Gastrocnemius medialis (tissue), 4 donors: ENCODE measurements around the gene SSBP3. TPM values are rescaled to one million over a fixed set of nuclear protein-coding genes. Genes with fewer than 3 reads are reported as not detected.

Experiments used
- ATAC-seq, 2 donors: fragments of 150-250 bp; one replicate each; pipeline ENCODE4 v1.9.1; 2016
- DNase-seq, 2 donors: peaks; one replicate each; pipeline ENCODE4 v3.0.0-alpha.2; 2019
- H3K27ac ChIP-seq, 4 donors: fragments of 200-600 bp; sonication (generic); 1 replicate in 1 of 4; 2 replicates in 3 of 4; pipeline ENCODE4 v1.5.1; 2016 to 2018; ENCODE audit warnings: mild to moderate bottlenecking in 2 of 4, moderate library complexity in 1 of 4
- H3K27me3 ChIP-seq, 3 donors: fragments of 200-600 bp; sonication (generic) in 2 of 3; 1 replicate in 1 of 3; 2 replicates in 2 of 3; pipeline versions ENCODE4 v1.5.1 to v1.6.0; 2016 to 2019; ENCODE audit warnings: mild to moderate bottlenecking in 1 of 3, moderate library complexity in 1 of 3
- H3K36me3 ChIP-seq, 2 donors: fragments of 200-600 bp; sonication (generic) in 1 of 2; one replicate each; pipeline ENCODE4 v1.5.1; 2017 to 2018
- H3K4me1 ChIP-seq, 2 donors: fragments of 200-600 bp; sonication (generic) in 1 of 2; one replicate each; pipeline ENCODE4 v1.5.1; 2016 to 2017; ENCODE audit warnings: mild to moderate bottlenecking in 2 of 2
- H3K4me3 ChIP-seq, 4 donors: fragments of 200-600 bp; sonication (generic) in 3 of 4; 1 replicate in 1 of 4; 2 replicates in 3 of 4; pipeline ENCODE4 v1.5.1; 2016 to 2019; ENCODE audit warnings: mild to moderate bottlenecking in 2 of 4
- H3K9me3 ChIP-seq, 3 donors: fragments of 200-600 bp; sonication (generic) in 2 of 3; 1 replicate in 1 of 3; 2 replicates in 2 of 3; pipeline ENCODE4 v1.5.1; 2016 to 2019
- CTCF ChIP-seq, 5 experiments: fragments of 450-650 bp in 3 of 5; fragments of 200-600 bp in 2 of 5; sonication (generic) in 2 of 5; IDR thresholded peaks in 4 of 5; conservative IDR thresholded peaks in 1 of 5; 1 replicate in 4 of 5; 2 replicates in 1 of 5; pipeline ENCODE4 v1.5.1; 2016 to 2019; ENCODE audit warnings: antibody characterized with exemption in 5 of 5, mild to moderate bottlenecking in 3 of 5, moderate library complexity in 3 of 5
- POLR2A ChIP-seq, 2 donors: fragments of 450-650 bp; IDR thresholded peaks; one replicate each; pipeline ENCODE4 v1.6.1; 2017; ENCODE audit warnings: antibody characterized with exemption in 2 of 2, mild to moderate bottlenecking in 2 of 2, moderate library complexity in 2 of 2
- in situ Hi-C, 4 donors: fragments of 200-750 bp; cut with MboI; loops; one replicate each; pipeline versions ENCODE4 v1.15.0 to v1.8.0; 2017; ENCODE audit warnings: low sequenced_read_pairs in 4 of 4
- intact Hi-C: fragments of 100-400 bp; cut with DNase I; formaldehyde crosslinking; loops from one replicate; pipeline ENCODE4 v1.15.1; 2023; ENCODE audit warnings: low total_unique reads
- total RNA-seq, 4 donors: library from RNA; depleted of rRNA; stranded (reverse); fragments of >200 nt; gene quantifications; one replicate each; pipeline versions ENCODE4 v1.1.0 to v1.2.3, GENCODE V29; 2016

SSBP3 gene
- total RNA-seq, 4 donors from 2014 or later, result 3.6 to 21.0 (median 14.9) TPM

DNA sequence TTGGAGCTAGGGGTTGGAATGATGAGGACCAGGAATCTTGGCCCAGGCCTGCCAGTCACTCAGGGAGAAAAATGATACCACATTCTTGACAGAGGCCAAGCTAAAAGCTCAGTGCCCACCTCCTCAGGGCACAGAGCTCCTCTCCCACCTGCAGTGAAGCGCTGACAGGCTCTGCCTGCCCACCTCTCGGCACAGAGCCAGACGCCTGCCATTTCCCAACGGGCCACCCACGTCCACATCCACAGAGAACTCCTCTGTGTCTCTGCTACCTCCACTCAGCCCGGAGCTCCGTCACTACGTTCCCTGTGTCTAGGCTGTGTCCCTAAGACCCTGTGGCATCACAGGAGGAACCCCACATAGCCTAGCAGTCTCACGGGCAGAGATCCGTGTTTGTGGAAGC, 145.4 kb downstream of the SSBP3 start:
- DNase-seq (no peak), ATAC-seq (no peak)
- no peak for TF ChIP-seq CTCF (IDR thresholded peaks at IDR 0.05 in 4 of 5, conservative IDR thresholded peaks at IDR 0.05 in 1 of 5)
- no peak for TF ChIP-seq POLR2A (IDR thresholded peaks at IDR 0.05)
- no peaks in the 10 kb centered on the region for H3K27me3 ChIP-seq
- peaks cover 4% of the 10 kb centered on the region in 2 donors for H3K4me1 ChIP-seq
- intact Hi-C loops (no loop called here), in situ Hi-C loops (loop anchor here in 3 of 4 donors (25.0 kb wide), 1 partner anchor 226 kb away; no protein-coding TSS in a partner anchor)
- H3K4me3 ChIP-seq, result no peak overlapping the region
- H3K36me3 ChIP-seq, result no peaks in the 10 kb centered on the region
- no peaks in the 10 kb centered on the region for H3K9me3 ChIP-seq
- H3K27ac ChIP-seq, result no peak overlapping the region

DNA sequence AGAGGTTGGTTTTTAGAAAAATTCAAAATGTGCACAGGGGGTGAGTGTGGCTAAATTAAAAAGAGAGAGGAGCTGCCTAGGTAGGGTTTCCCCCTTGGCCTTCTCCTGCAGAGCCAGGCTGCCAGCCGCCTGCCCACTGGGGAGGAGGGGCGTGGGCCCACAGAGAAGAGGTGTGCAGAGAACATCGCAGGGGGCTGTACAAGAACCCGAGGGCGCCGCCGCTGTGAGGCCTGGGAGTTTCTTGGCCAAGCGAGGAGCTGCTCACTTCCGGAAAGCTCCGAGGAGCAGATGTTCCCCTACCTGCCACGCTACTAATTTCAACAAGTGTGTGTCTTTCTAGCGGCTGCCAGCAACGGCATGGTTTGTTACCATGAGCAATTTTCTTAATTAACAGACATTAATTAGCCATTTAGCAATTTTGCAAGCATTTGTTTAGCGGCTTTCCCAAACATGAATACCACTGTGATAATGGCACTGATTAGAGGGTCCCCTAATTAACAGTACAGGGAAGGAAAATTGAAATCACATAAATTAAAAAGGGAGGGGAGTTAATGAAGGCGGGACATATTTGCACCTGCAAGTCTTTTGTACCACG, 146.6 kb downstream of the SSBP3 start:
- in situ Hi-C loops, result loop anchor here in 3 of 4 donors (25.0 kb wide), 1 partner anchor 228 kb away; no protein-coding TSS in a partner anchor
- no peak for ATAC-seq
- Histone ChIP-seq H3K36me3 (no peaks in the 10 kb centered on the region), H3K9me3 (no peaks in the 10 kb centered on the region), H3K4me3 (no peak overlapping the region), H3K27ac (no peak overlapping the region), H3K27me3 (no peaks in the 10 kb centered on the region), H3K4me1 (peaks cover 4% of the 10 kb centered on the region in 2 donors)
- DNase-seq, result no peak
- intact Hi-C loops, result no loop called here
- TF ChIP-seq CTCF (IDR thresholded peaks at IDR 0.05 in 4 of 5, conservative IDR thresholded peaks at IDR 0.05 in 1 of 5) (no peak), POLR2A (IDR thresholded peaks at IDR 0.05) (no peak)

- H3K36me3 ChIP-seq, result no peaks in the 10 kb centered on the region
- H3K4me1 ChIP-seq, result no peaks in the 10 kb centered on the region
- intact Hi-C loops, result no loop called here
- in situ Hi-C loops, result loop anchor here in 3 of 4 donors (25.0 kb wide), 1 partner anchor 229 kb away; no protein-coding TSS in a partner anchor
- no peaks in the 10 kb centered on the region for H3K27me3 ChIP-seq
- H3K9me3 ChIP-seq, result no peaks in the 10 kb centered on the region
- DNase-seq (no peak), ATAC-seq (no peak)
- TF ChIP-seq POLR2A (IDR thresholded peaks at IDR 0.05) (no peak), CTCF (IDR thresholded peaks at IDR 0.05 in 4 of 5, conservative IDR thresholded peaks at IDR 0.05 in 1 of 5) (no peak)
- no peak overlapping the region for H3K27ac ChIP-seq
- no peak overlapping the region for H3K4me3 ChIP-seq
Measured at GRCh38 chr1:54257876-54258275, 148.3 kb downstream of the SSBP3 start.

DNA sequence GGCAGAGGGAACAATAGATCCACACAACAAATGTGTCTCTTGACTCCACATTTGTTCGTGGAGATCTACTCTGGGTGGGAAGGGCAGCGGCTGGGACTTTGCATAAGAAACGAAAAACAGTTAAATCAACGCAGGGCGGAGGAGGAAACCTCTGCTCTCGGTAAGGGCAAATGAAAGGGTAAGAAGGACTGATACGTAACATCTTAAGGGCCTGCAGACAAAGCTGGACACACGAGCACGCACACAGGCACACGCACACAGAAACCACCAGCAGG, 148.9 kb downstream of the SSBP3 start:
- DNase-seq (no peak), ATAC-seq (no peak)
- no peaks in the 10 kb centered on the region for H3K9me3 ChIP-seq
- no peak overlapping the region for H3K27ac ChIP-seq
- no peaks in the 10 kb centered on the region for H3K27me3 ChIP-seq
- TF ChIP-seq POLR2A (IDR thresholded peaks at IDR 0.05), result no peak
- no peak overlapping the region for H3K4me3 ChIP-seq
- H3K36me3 ChIP-seq, result no peaks in the 10 kb centered on the region
- H3K4me1 ChIP-seq, result no peaks in the 10 kb centered on the region
- in situ Hi-C loops (loop anchor here in 3 of 4 donors (25.0 kb wide), 1 partner anchor 230 kb away; no protein-coding TSS in a partner anchor), intact Hi-C loops (no loop called here)

DNA sequence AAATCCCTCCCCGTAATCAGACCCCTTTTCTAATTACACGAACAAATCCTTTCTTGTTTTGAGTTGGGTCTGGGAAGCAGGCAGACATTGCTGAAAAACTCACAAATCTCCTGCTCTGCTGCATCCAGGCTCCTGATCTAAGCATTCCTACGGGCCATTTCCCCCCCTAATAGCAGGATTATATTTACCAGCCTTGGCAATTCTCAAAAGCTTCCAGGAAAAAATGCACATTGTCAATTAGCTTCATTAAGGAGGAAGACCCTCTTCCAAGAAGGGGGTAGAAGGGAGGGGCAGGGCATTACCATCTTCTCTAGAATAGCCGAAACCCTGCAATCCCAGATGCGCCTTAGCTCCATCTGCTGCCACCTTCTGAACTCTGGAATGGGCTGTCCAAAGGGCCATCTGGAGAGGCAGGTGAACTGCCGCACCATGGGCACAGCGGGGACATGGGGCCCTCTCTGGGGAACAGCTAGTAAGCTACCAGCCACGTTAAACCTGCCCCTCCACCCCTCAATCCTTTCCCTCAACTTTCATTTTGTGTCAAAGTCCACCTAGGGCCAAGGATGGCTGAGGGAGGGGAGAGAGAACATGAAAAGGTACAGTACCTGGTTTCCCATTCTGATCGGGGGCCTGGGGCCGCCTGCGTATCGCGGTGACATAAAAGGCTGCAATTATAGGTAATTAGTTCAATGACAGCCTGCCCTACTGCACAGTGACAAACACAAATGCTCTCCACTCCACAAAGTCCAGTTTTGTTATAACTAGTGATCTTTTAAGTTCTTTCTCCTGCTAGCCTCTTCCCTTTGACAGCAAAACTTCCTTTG, 149.5 kb downstream of the SSBP3 start:
- Histone ChIP-seq H3K27ac (no peak overlapping the region), H3K36me3 (no peaks in the 10 kb centered on the region), H3K4me3 (no peak overlapping the region), H3K4me1 (no peaks in the 10 kb centered on the region), H3K27me3 (no peaks in the 10 kb centered on the region), H3K9me3 (no peaks in the 10 kb centered on the region)
- in situ Hi-C loops (loop anchor here in 3 of 4 donors (25.0 kb wide), 1 partner anchor 231 kb away; no protein-coding TSS in a partner anchor), intact Hi-C loops (no loop called here)
- TF ChIP-seq CTCF (IDR thresholded peaks at IDR 0.05 in 4 of 5, conservative IDR thresholded peaks at IDR 0.05 in 1 of 5), result no peak
- TF ChIP-seq POLR2A (IDR thresholded peaks at IDR 0.05), result no peak
- ATAC-seq (no peak), DNase-seq (no peak)
